H9 (cell line): ENCODE data around the gene PEX1. TPM values are rescaled to one million over a fixed set of nuclear protein-coding genes. Genes with fewer than 3 reads are reported as not detected.

Source experiments
- DNase-seq: peaks from one replicate; pipeline ENCODE4 v3.0.0-alpha.2; 2017
- H2AFZ ChIP-seq: one replicate; pipeline ENCODE4 v1.6.1; 2013; ENCODE audit warnings: mild to moderate bottlenecking, low read length, control low read depth, moderate library complexity
- H2AK5ac ChIP-seq: 2 replicates; pipeline ENCODE4 v1.6.1; 2013; ENCODE audit warnings: low read length, control low read depth, mixed read lengths; ENCODE audit not compliant: insufficient read length
- H2BK120ac ChIP-seq: one replicate; pipeline ENCODE4 v1.6.1; 2013; ENCODE audit warnings: low read depth, mild to moderate bottlenecking, low read length, control low read depth, inconsistent platforms; ENCODE audit not compliant: poor library complexity, severe bottlenecking
- H2BK12ac ChIP-seq: 2 replicates; pipeline ENCODE4 v1.6.1; 2013; ENCODE audit warnings: low read length, control low read depth, mixed read lengths, low read depth; ENCODE audit not compliant: insufficient read length
- H2BK15ac ChIP-seq: 2 replicates; pipeline ENCODE4 v1.6.1; 2013; ENCODE audit warnings: low read depth, low read length, control low read depth
- H2BK20ac ChIP-seq: one replicate; pipeline ENCODE4 v1.6.1; 2013; ENCODE audit warnings: low read depth, mild to moderate bottlenecking, low read length, control low read depth, inconsistent platforms; ENCODE audit not compliant: poor library complexity, severe bottlenecking
- H2BK5ac ChIP-seq: 2 replicates; pipeline ENCODE4 v1.6.1; 2013; ENCODE audit warnings: low read length, control low read depth, mixed read lengths; ENCODE audit not compliant: insufficient read length
- H3K14ac ChIP-seq: 2 replicates; pipeline ENCODE4 v1.6.1; 2013; ENCODE audit warnings: low read length, control low read depth; ENCODE audit not compliant: insufficient read depth
- H3K18ac ChIP-seq: 2 replicates; pipeline ENCODE4 v1.6.1; 2013; ENCODE audit warnings: low read depth, mild to moderate bottlenecking, mixed read lengths, low read length, control low read depth; ENCODE audit not compliant: insufficient read length
- H3K23ac ChIP-seq: 2 replicates; pipeline ENCODE4 v1.6.1; 2013; ENCODE audit warnings: low read length, control low read depth, mixed read lengths, low read depth; ENCODE audit not compliant: insufficient read length
- H3K23me2 ChIP-seq: 2 replicates; pipeline ENCODE4 v1.6.1; 2013; ENCODE audit warnings: low read depth, mild to moderate bottlenecking, mixed read lengths, low read length, control low read depth; ENCODE audit not compliant: insufficient read length, poor library complexity, severe bottlenecking
- H3K27ac ChIP-seq: 2 replicates; pipeline ENCODE4 v1.5.1; 2013; ENCODE audit warnings: low read length, control low read depth, mixed read lengths, low read depth; ENCODE audit not compliant: insufficient read length
- H3K27me3 ChIP-seq: 2 replicates; pipeline ENCODE4 v1.6.1; 2013; ENCODE audit warnings: low read length, control low read depth, inconsistent platforms; ENCODE audit not compliant: insufficient read depth
- H3K4ac ChIP-seq: 2 replicates; pipeline ENCODE4 v1.6.1; 2013; ENCODE audit warnings: low read depth, mild to moderate bottlenecking, control low read depth, inconsistent platforms, low read length, moderate library complexity
- H3K4me1 ChIP-seq: 2 replicates; pipeline ENCODE4 v1.6.1; 2013; ENCODE audit warnings: low read length, control low read depth, inconsistent platforms; ENCODE audit not compliant: insufficient read depth
- H3K4me2 ChIP-seq: 2 replicates; pipeline ENCODE4 v1.6.1; 2013; ENCODE audit warnings: low read length, control low read depth, mixed read lengths; ENCODE audit not compliant: insufficient read length, insufficient read depth
- H3K56ac ChIP-seq: 2 replicates; pipeline ENCODE4 v1.6.1; 2013; ENCODE audit warnings: low read depth, mild to moderate bottlenecking, mixed read lengths, low read length, control low read depth; ENCODE audit not compliant: insufficient read length
- H3K79me1 ChIP-seq: 2 replicates; pipeline ENCODE4 v1.6.1; 2013; ENCODE audit warnings: low read depth, mild to moderate bottlenecking, moderate library complexity, low read length, control low read depth, inconsistent platforms; ENCODE audit not compliant: insufficient read depth, poor library complexity, severe bottlenecking
- H3K79me2 ChIP-seq: 2 replicates; pipeline ENCODE4 v1.6.1; 2013; ENCODE audit warnings: low read length, control low read depth, inconsistent platforms; ENCODE audit not compliant: insufficient read depth
- H3K9ac ChIP-seq: 2 replicates; pipeline ENCODE4 v1.6.1; 2013; ENCODE audit warnings: low read length, control low read depth, mixed read lengths; ENCODE audit not compliant: insufficient read length; ENCODE audit errors: extremely low read depth
- H3K9me3 ChIP-seq: one replicate; pipeline ENCODE4 v1.6.1; 2013; ENCODE audit warnings: low read depth, low read length, inconsistent platforms; ENCODE audit not compliant: control insufficient read depth
- H3T11ph ChIP-seq: one replicate; pipeline ENCODE4 v1.6.1; 2013; ENCODE audit warnings: mild to moderate bottlenecking, low read length, control low read depth, inconsistent platforms
- H4K20me1 ChIP-seq: one replicate; pipeline ENCODE4 v1.6.1; 2013; ENCODE audit not compliant: control insufficient read depth, insufficient read length, insufficient read depth
- H4K5ac ChIP-seq: 2 replicates; pipeline ENCODE4 v1.6.1; 2013; ENCODE audit warnings: low read depth, mild to moderate bottlenecking, mixed read lengths, low read length, control low read depth; ENCODE audit not compliant: insufficient read length
- H4K8ac ChIP-seq: replicated peaks from 2 replicates; pipeline ENCODE4 v1.6.1; 2013; ENCODE audit warnings: low read length, control low read depth, mixed read lengths, low read depth; ENCODE audit not compliant: insufficient read length
- H4K91ac ChIP-seq: 2 replicates; pipeline ENCODE4 v1.6.1; 2013; ENCODE audit warnings: low read depth, mild to moderate bottlenecking, moderate library complexity, mixed read lengths, low read length, control low read depth; ENCODE audit not compliant: insufficient read length
- H3K27ac Mint-ChIP-seq, 3 experiments: 2 replicates in 2 of 3; 3 replicates in 1 of 3; pipeline ENCODE4 v1.8.0; 2020 to 2021; ENCODE audit warnings: mixed read lengths in 3 of 3, mild to moderate bottlenecking in 1 of 3, moderate library complexity in 1 of 3
- H3K27me3 Mint-ChIP-seq: 2 replicates; pipeline ENCODE4 v1.8.0; 2021; ENCODE audit warnings: low read depth, mild to moderate bottlenecking, moderate library complexity, mixed read lengths
- H3K36me3 Mint-ChIP-seq, 3 experiments: 2 replicates in 2 of 3; 3 replicates in 1 of 3; pipeline ENCODE4 v1.8.0; 2020 to 2021; ENCODE audit warnings: low read depth in 3 of 3, mixed read lengths in 3 of 3; ENCODE audit not compliant: insufficient read depth in 1 of 3
- H3K4me1 Mint-ChIP-seq, 2 experiments: 2 replicates each; pipeline ENCODE4 v1.8.0; 2020; ENCODE audit warnings: mixed read lengths in 2 of 2
- H3K4me3 Mint-ChIP-seq, 2 experiments: 2 replicates in 1 of 2; 3 replicates in 1 of 2; pipeline ENCODE4 v1.8.0; 2020 to 2021; ENCODE audit warnings: mild to moderate bottlenecking in 2 of 2, mixed read lengths in 2 of 2, moderate library complexity in 1 of 2
- H3K9me3 Mint-ChIP-seq, 2 experiments: 2 replicates in 1 of 2; 3 replicates in 1 of 2; pipeline ENCODE4 v1.8.0; 2020; ENCODE audit warnings: mild to moderate bottlenecking in 2 of 2, mixed read lengths in 2 of 2, moderate library complexity in 1 of 2
- CTCF ChIP-seq: fragments of 200-600 bp; sonication (generic); conservative IDR thresholded peaks from 3 replicates; pipeline ENCODE4 v1.8.0; 2021; ENCODE audit warnings: antibody characterized with exemption, mild to moderate bottlenecking
- WGBS: extraction: QIAGEN DNeasy Blood & Tissue Kit; methylation state at CpG from one replicate; pipeline ENCODE4 v1.1.7; 2013; ENCODE audit warnings: missing lambda C conversion rate, low lambda C conversion rate, mixed read lengths; ENCODE audit not compliant: insufficient read length; ENCODE audit errors: extremely low coverage; 5-methylcytosine and 5-hydroxymethylcytosine counted together
- total RNA-seq: library from RNA; stranded (reverse); gene quantifications from 2 replicates; pipeline ENCODE4 v1.2.1, GENCODE V29; 2021

The PEX1 gene
- total RNA-seq, 1 experiment from 2014 or later: 21.8 TPM

DNA sequence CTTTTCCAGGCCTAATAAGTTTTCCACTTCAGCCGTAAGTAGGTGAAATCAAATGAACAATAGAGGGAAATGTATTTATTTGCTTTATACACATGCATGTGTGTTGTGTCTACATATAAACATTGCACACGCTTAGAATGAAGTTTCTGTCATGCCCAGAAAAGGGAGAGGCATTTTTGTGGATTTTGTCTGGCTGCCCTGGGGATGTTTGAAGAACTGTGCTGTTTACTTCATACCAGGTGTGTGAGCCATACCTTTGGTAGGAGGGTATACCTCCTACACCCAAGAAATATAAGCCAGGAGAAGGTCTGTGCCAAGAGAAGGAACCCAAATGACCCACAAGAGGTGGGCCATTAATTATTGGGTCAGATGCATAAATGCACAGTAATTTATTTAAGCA lies 68.2 kb downstream of the PEX1 start:
- Histone ChIP-seq H2BK5ac (no peak overlapping the region), H2BK15ac (no peak overlapping the region), H2BK120ac (no peak overlapping the region), H4K8ac (no peak overlapping the region), H3K23ac (no peak overlapping the region), H2AFZ (no peak overlapping the region), H3K4me2 (no peak overlapping the region), H3T11ph (no peak overlapping the region), H2AK5ac (no peak overlapping the region), H3K27ac (no peak overlapping the region), H3K18ac (no peak overlapping the region), H3K23me2 (no peaks in the 10 kb centered on the region), H3K14ac (no peak overlapping the region), H3K79me1 (no peaks in the 10 kb centered on the region), H4K91ac (no peak overlapping the region), H3K4me1 (no peaks in the 10 kb centered on the region), H4K20me1 (no peaks in the 10 kb centered on the region), H3K27me3 (no peaks in the 10 kb centered on the region), H4K5ac (no peak overlapping the region), H3K56ac (no peak overlapping the region), H3K79me2 (no peaks in the 10 kb centered on the region), H2BK20ac (no peak overlapping the region), H3K4ac (no peak overlapping the region), H3K9ac (no peak overlapping the region), H2BK12ac (no peak overlapping the region), H3K9me3 (no peaks in the 10 kb centered on the region)
- no CpG with 5 or more reads among the region's 2 CpGs for WGBS
- TF ChIP-seq CTCF: no peak
- H3K27me3 Mint-ChIP-seq: no peaks in the 10 kb centered on the region
- no peaks in the 10 kb centered on the region for H3K9me3 Mint-ChIP-seq
- no peak for DNase-seq
- H3K27ac Mint-ChIP-seq: peak overlapping the region in 2 of 3 experiments; percentile 8 to 34; a peak in 1 of 7 replicates
- peaks cover 0 to 2% of the 10 kb centered on the region in 2 experiments; a peak in 1 of 4 replicates for H3K4me1 Mint-ChIP-seq
- H3K4me3 Mint-ChIP-seq: no peak overlapping the region
- peaks cover 11 to 22% (median 15%) of the 10 kb centered on the region in 3 experiments; a peak in 6 of 7 replicates for H3K36me3 Mint-ChIP-seq
